Loucy (cell line): Measurements from ENCODE around the gene ACOT11.
"Not testable (repeated sequence)": the region's sequence is repeated elsewhere in the genome, so short reads cannot be mapped to it uniquely, and the experiment has no call there.

Source experiments
- H2AFZ ChIP-seq: fragments of 200-600 bp; sonication (generic); 2 replicates; pipeline ENCODE4 v1.6.0; 2016; ENCODE audit warnings: antibody characterized with exemption, mild to moderate bottlenecking, low read length, moderate library complexity
- H3F3A ChIP-seq: fragments of 200-600 bp; 2 replicates; pipeline ENCODE4 v1.6.0; 2016; ENCODE audit warnings: antibody characterized with exemption, low read depth, mild to moderate bottlenecking
- H3K27me3 ChIP-seq: fragments of 200-600 bp; sonication (generic); 2 replicates; pipeline ENCODE4 v1.6.1; 2014; ENCODE audit warnings: low read length, mild to moderate bottlenecking; ENCODE audit not compliant: insufficient read depth, poor library complexity, severe bottlenecking
- H3K36me3 ChIP-seq: fragments of 200-600 bp; sonication (generic); 2 replicates; pipeline ENCODE4 v1.6.1; 2016; ENCODE audit warnings: low read length; ENCODE audit not compliant: insufficient read depth
- H3K4me1 ChIP-seq: fragments of 200-600 bp; sonication (generic); 2 replicates; pipeline ENCODE4 v1.5.1; 2014; ENCODE audit warnings: low read length, mild to moderate bottlenecking; ENCODE audit not compliant: insufficient read depth, poor library complexity, severe bottlenecking
- H3K4me2 ChIP-seq: fragments of 200-600 bp; sonication (generic); 2 replicates; pipeline ENCODE4 v1.6.0; 2014; ENCODE audit warnings: antibody characterized with exemption, low read length, low read depth, mild to moderate bottlenecking; ENCODE audit not compliant: poor library complexity, severe bottlenecking
- H3K4me3 ChIP-seq: fragments of 200-600 bp; sonication (generic); 2 replicates; pipeline ENCODE4 v1.5.1; 2014; ENCODE audit warnings: low read length, mild to moderate bottlenecking, mixed read lengths; ENCODE audit not compliant: poor library complexity, severe bottlenecking
- H3K79me2 ChIP-seq: fragments of 200-600 bp; sonication (generic); 2 replicates; pipeline ENCODE4 v1.6.1; 2014; ENCODE audit warnings: low read length; ENCODE audit not compliant: insufficient read depth
- H3K9ac ChIP-seq: fragments of 200-600 bp; sonication (generic); 2 replicates; pipeline ENCODE4 v1.6.0; 2014; ENCODE audit warnings: mild to moderate bottlenecking, low read depth, low read length, moderate library complexity; ENCODE audit not compliant: poor library complexity, severe bottlenecking
- H3K9me2 ChIP-seq: fragments of 200-600 bp; sonication (generic); replicated peaks from 2 replicates; pipeline ENCODE4 v1.6.1; 2016; ENCODE audit warnings: low read depth, low read length, mixed read lengths
- H3K9me3 ChIP-seq: fragments of 200-600 bp; sonication (generic); 2 replicates; pipeline ENCODE4 v1.6.1; 2014; ENCODE audit warnings: mild to moderate bottlenecking, antibody characterized with exemption, low read length, low read depth; ENCODE audit not compliant: insufficient read depth
- H4K20me1 ChIP-seq: fragments of 200-600 bp; sonication (generic); 2 replicates; pipeline ENCODE4 v1.6.0; 2014; ENCODE audit warnings: antibody characterized with exemption, low read length, mild to moderate bottlenecking; ENCODE audit not compliant: insufficient read depth, poor library complexity, severe bottlenecking
- EZH2phosphoT487 ChIP-seq: fragments of 200-600 bp; IDR thresholded peaks from 2 replicates; pipeline ENCODE4 v1.6.1; 2018; ENCODE audit warnings: antibody characterized with exemption, mild to moderate bottlenecking, moderate library complexity, borderline replicate concordance
- TF ChIP-seq, protein P1 (sequence below): fragments of 200-600 bp; sonication (generic); conservative IDR thresholded peaks from 2 replicates; pipeline ENCODE4 v1.5.1; 2014; ENCODE audit warnings: mild to moderate bottlenecking, antibody characterized with exemption, low read length

The ACOT11 gene

GRCh38 chr1:54510715-54511270, 37.2 kb upstream of the ACOT11 start:
- H3F3A ChIP-seq, result no peaks in the 10 kb centered on the region
- TF ChIP-seq EZH2phosphoT487, result no peak
- TF ChIP-seq, protein P1, sequence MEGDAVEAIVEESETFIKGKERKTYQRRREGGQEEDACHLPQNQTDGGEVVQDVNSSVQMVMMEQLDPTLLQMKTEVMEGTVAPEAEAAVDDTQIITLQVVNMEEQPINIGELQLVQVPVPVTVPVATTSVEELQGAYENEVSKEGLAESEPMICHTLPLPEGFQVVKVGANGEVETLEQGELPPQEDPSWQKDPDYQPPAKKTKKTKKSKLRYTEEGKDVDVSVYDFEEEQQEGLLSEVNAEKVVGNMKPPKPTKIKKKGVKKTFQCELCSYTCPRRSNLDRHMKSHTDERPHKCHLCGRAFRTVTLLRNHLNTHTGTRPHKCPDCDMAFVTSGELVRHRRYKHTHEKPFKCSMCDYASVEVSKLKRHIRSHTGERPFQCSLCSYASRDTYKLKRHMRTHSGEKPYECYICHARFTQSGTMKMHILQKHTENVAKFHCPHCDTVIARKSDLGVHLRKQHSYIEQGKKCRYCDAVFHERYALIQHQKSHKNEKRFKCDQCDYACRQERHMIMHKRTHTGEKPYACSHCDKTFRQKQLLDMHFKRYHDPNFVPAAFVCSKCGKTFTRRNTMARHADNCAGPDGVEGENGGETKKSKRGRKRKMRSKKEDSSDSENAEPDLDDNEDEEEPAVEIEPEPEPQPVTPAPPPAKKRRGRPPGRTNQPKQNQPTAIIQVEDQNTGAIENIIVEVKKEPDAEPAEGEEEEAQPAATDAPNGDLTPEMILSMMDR, result peak; percentile 51
- H2AFZ ChIP-seq, result no peak overlapping the region
- peak overlapping the region; percentile 23 for H3K4me2 ChIP-seq
- H3K4me3 ChIP-seq, result no peak overlapping the region
- no peaks in the 10 kb centered on the region for H3K9me3 ChIP-seq
- H3K36me3 ChIP-seq, result no peaks in the 10 kb centered on the region
- H3K79me2 ChIP-seq, result no peaks in the 10 kb centered on the region
- no peaks in the 10 kb centered on the region for H3K27me3 ChIP-seq
- H3K4me1 ChIP-seq, result peaks cover 17% of the 10 kb centered on the region
- H3K9me2 ChIP-seq, result no peaks in the 10 kb centered on the region
- no peak overlapping the region for H3K9ac ChIP-seq
- no peaks in the 10 kb centered on the region for H4K20me1 ChIP-seq

DNA sequence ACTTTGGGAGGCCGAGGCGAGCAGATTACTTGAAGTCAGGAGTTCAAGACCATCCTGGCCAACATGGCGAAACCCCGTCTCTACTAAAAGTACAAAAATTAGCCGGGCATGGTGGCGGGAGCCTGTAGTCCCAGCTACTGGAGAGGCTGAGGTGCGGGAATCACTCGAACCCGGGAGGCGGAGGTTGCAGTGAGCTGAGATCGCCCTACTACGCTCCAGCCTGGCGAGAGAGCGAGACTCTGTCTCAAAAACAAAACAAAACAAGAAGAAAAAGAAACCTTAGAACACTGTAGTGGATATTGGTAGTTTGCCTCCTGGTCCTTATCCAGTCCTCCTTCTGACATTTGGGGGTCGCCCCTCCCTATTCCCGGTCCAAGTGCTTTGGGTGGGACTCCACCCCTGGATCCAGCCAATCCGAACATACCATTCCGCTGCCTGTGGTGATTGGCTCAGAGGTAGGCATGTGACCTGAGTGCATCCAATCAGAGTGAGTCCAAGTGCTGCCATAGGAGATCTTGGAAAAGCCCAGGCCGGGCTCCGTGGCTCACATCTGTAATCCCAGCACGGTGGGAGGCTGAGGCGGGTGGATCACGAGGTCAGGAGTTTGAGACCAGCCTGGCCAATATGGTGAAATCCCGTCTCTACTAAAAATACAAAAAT, 34.0 kb upstream of the ACOT11 start:
- peaks cover 17% of the 10 kb centered on the region for H3K4me1 ChIP-seq
- not testable (repeated sequence) for H4K20me1 ChIP-seq, H3K9me3 ChIP-seq, H3K9ac ChIP-seq, H3K4me3 ChIP-seq, H2AFZ ChIP-seq, H3K79me2 ChIP-seq, H3K9me2 ChIP-seq, H3K27me3 ChIP-seq, H3F3A ChIP-seq, H3K36me3 ChIP-seq, H3K4me2 ChIP-seq

- no peaks in the 10 kb centered on the region for H3K9me3 ChIP-seq
- H3K4me1 ChIP-seq, result peaks cover 8% of the 10 kb centered on the region
- H3K9ac ChIP-seq, result no peak overlapping the region
- no peaks in the 10 kb centered on the region for H4K20me1 ChIP-seq
- no peak overlapping the region for H2AFZ ChIP-seq
- no peaks in the 10 kb centered on the region for H3K9me2 ChIP-seq
- H3K27me3 ChIP-seq, result no peaks in the 10 kb centered on the region
- H3K4me3 ChIP-seq, result no peak overlapping the region
- no peak for TF ChIP-seq EZH2phosphoT487
- TF ChIP-seq, protein P1, result no peak
- no peaks in the 10 kb centered on the region for H3F3A ChIP-seq
- no peak overlapping the region for H3K4me2 ChIP-seq
- no peaks in the 10 kb centered on the region for H3K36me3 ChIP-seq
- H3K79me2 ChIP-seq, result no peaks in the 10 kb centered on the region
Observed at GRCh38 chr1:54516249-54516920, 31.6 kb upstream of the ACOT11 start.

DNA sequence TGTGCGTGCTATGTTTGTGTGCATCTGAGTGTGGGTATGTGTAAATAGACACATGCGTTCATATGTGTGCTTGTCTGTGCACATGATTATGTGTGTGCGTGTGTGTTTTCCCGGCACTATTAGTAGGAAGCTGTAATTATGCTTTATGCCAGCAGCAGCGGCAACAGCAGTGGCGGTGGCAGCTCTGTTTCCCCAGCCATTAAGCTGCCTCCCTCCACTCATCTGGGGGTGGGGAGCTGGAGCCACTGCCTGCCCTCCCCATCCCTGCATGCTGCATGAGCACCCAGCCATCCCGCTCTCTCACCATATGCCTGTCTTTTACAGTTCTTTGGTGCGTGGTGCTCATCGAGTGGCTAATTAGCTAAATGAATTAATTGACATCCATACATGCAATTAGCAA, 30.5 kb upstream of the ACOT11 start:
- Histone ChIP-seq H3F3A (no peaks in the 10 kb centered on the region), H4K20me1 (no peaks in the 10 kb centered on the region), H3K4me3 (no peak overlapping the region), H3K36me3 (no peaks in the 10 kb centered on the region), H2AFZ (no peak overlapping the region), H3K9ac (no peak overlapping the region), H3K9me2 (no peaks in the 10 kb centered on the region), H3K27me3 (no peaks in the 10 kb centered on the region), H3K9me3 (no peaks in the 10 kb centered on the region), H3K4me2 (no peak overlapping the region), H3K4me1 (peaks cover 5% of the 10 kb centered on the region), H3K79me2 (no peaks in the 10 kb centered on the region)
- TF ChIP-seq, protein P1, result no peak
- TF ChIP-seq EZH2phosphoT487, result no peak
